ENCODE data around the gene DPF3. TPM values are rescaled to one million over a fixed set of nuclear protein-coding genes. Genes with fewer than 3 reads are reported as not detected.

The DPF3 gene
- total and polyA plus RNA-seq, 2 of the 13 experiments (the other 11 are each of a cell fraction or from before 2014, with no cell fraction given): 0.09 to 0.60 TPM

DNA sequence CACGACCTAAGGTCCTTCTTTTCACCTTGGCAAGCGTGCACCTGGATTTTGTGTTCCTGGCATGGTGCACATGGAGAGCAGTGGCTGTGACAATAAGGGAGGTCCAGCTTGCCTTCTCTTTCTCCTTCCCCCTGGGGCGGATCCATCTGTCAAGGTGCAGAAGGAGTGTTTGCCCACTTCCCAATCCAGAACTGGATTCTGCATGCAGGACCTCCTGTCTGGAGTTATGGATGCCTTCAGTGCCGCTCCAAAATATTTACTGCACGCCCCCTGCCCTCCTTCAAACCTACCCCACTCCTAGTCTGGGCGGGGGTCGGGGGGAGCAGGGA is 192.7 kb downstream of the DPF3 start:
- no peak overlapping the region for H3K4me2 ChIP-seq (ENCODE audit: low read depth, low read length)
- H3K27ac ChIP-seq (ENCODE audit: extremely low read length, insufficient read depth, low read length): no peak overlapping the region
- FAIRE-seq: no peak
- H2AFZ ChIP-seq (ENCODE audit: low read length): no peak overlapping the region
- no peak for TF ChIP-seq NAIF1 (CRISPR knock-in tag; IDR thresholded peaks at IDR 0.05; ENCODE audit: borderline replicate concordance)
- no peak for TF ChIP-seq TBX3 (IDR thresholded peaks at IDR 0.05; ENCODE audit: borderline replicate concordance)
- no peak for TF ChIP-seq NCOA5 (CRISPR knock-in tag; IDR thresholded peaks at IDR 0.05)
- TF ChIP-seq ZNF333 (CRISPR knock-in tag; IDR thresholded peaks at IDR 0.05; ENCODE audit: borderline replicate concordance): no peak
- TF ChIP-seq ZFP36 (IDR thresholded peaks at IDR 0.05; ENCODE audit: borderline replicate concordance, low read depth, low read length, partially characterized antibody): no peak
- no peak for TF ChIP-seq ZNF792 (CRISPR knock-in tag; IDR thresholded peaks at IDR 0.05)
- TF ChIP-seq DNMT3B (CRISPR knock-in tag; conservative IDR thresholded peaks at IDR 0.05): no peak
- H4K20me1 ChIP-seq (ENCODE audit: insufficient read depth, low read length): no peaks in the 10 kb centered on the region
- CTCF ChIA-PET (ENCODE audit: low intra/inter-chr PET ratio, low total read pairs): no interaction called here
- H3K36me3 ChIP-seq (replicated peaks in 1 of 2; ENCODE audit: control insufficient read depth in 1 of 2, insufficient read depth in 2 of 2, low read length in 2 of 2): no peaks in the 10 kb centered on the region
- in situ Hi-C loops (cut with HindIII; ENCODE audit: extremely low pct_ligation_motif_present, low pct_unique_long_range_greater_than_20kb): no loop called here
- no peaks in the 10 kb centered on the region for H3K4me1 ChIP-seq (ENCODE audit: insufficient read depth, low read length)
- no peak overlapping the region for H3K4me3 ChIP-seq (replicated peaks in 1 of 3; ENCODE audit: insufficient read depth in 1 of 3, low read depth in 2 of 3, low read length in 3 of 3)
- no TSS peak for BruUV-seq (replicated peaks)
- DNase-seq (ENCODE audit: low spot score): no peak
- POLR2A ChIA-PET: no interaction called here
- no peak overlapping the region for H3K9ac ChIP-seq (ENCODE audit: insufficient read depth, low read depth, low read length)
- no peaks in the 10 kb centered on the region for H3K9me3 ChIP-seq (ENCODE audit: low read length)
- WGBS (ENCODE audit: low lambda C conversion rate): 6% methylated on average over 7 of the region's 7 CpGs
- intact Hi-C loops (cut with micrococcal nuclease; ENCODE audit: unreplicated experiment): no loop called here
- no peaks in the 10 kb centered on the region for H3K79me2 ChIP-seq (ENCODE audit: insufficient read depth, low read length)
- no peak for ATAC-seq
- H3K27me3 ChIP-seq (ENCODE audit: control insufficient read depth in 1 of 2, insufficient read depth in 2 of 2, low read length in 2 of 2): no peaks in the 10 kb centered on the region; a peak in 1 of 5 replicates

GRCh38 chr14:72700338-72701236 is 193.3 kb downstream of the DPF3 start:
- intact Hi-C loops (cut with micrococcal nuclease; ENCODE audit: unreplicated experiment) (no loop called here), in situ Hi-C loops (cut with HindIII; ENCODE audit: extremely low pct_ligation_motif_present, low pct_unique_long_range_greater_than_20kb) (no loop called here)
- POLR2A ChIA-PET: no interaction called here
- Histone ChIP-seq H3K36me3 (replicated peaks in 1 of 2; ENCODE audit: control insufficient read depth in 1 of 2, insufficient read depth in 2 of 2, low read length in 2 of 2) (no peaks in the 10 kb centered on the region), H3K27ac (ENCODE audit: extremely low read length, insufficient read depth, low read length) (no peak overlapping the region), H3K9me3 (ENCODE audit: low read length) (no peaks in the 10 kb centered on the region), H3K4me3 (replicated peaks in 1 of 3; ENCODE audit: insufficient read depth in 1 of 3, low read depth in 2 of 3, low read length in 3 of 3) (no peak overlapping the region), H3K9ac (ENCODE audit: insufficient read depth, low read depth, low read length) (no peak overlapping the region), H3K27me3 (ENCODE audit: control insufficient read depth in 1 of 2, insufficient read depth in 2 of 2, low read length in 2 of 2) (no peaks in the 10 kb centered on the region; a peak in 1 of 5 replicates), H2AFZ (ENCODE audit: low read length) (no peak overlapping the region), H3K79me2 (ENCODE audit: insufficient read depth, low read length) (no peaks in the 10 kb centered on the region), H4K20me1 (ENCODE audit: insufficient read depth, low read length) (no peaks in the 10 kb centered on the region), H3K4me1 (ENCODE audit: insufficient read depth, low read length) (no peaks in the 10 kb centered on the region), H3K4me2 (ENCODE audit: low read depth, low read length) (no peak overlapping the region)
- DNase-seq (ENCODE audit: low spot score) (no peak), ATAC-seq (no peak), FAIRE-seq (no peak)
- WGBS (ENCODE audit: low lambda C conversion rate): 47% methylated on average over 11 of the region's 12 CpGs
- TF ChIP-seq DBP (CRISPR knock-in tag; IDR thresholded peaks at IDR 0.05; ENCODE audit: not compliant biosample characterization) (no peak), ZNF333 (CRISPR knock-in tag; IDR thresholded peaks at IDR 0.05; ENCODE audit: borderline replicate concordance) (no peak), KAT8 (CRISPR knock-in tag; IDR thresholded peaks at IDR 0.05) (no peak), KLF12 (CRISPR knock-in tag; IDR thresholded peaks at IDR 0.05; ENCODE audit: borderline replicate concordance) (no peak), ZNF766 (CRISPR knock-in tag; IDR thresholded peaks at IDR 0.05; ENCODE audit: borderline replicate concordance) (no peak)
- CTCF ChIA-PET (ENCODE audit: low intra/inter-chr PET ratio, low total read pairs): no interaction called here
- no TSS peak for BruUV-seq (replicated peaks)
